Stimulated activated effector memory CD8-positive, alpha-beta T cell treated with anti-CD3 and anti-CD28 coated beads, Interleukin-12 subunit alpha, Interleukin-12 subunit beta, amount 100 ng/mL, for 72 hours (primary cell): Measurements from ENCODE around the gene FOXG1.

Source experiments
- ATAC-seq: fragments of 150-1000 bp; cut with Tn5 transposase; 2 replicates; pipeline ENCODE4 v1.10.0; 2021
- DNase-seq, 2 donors: peaks; one replicate each; pipeline ENCODE4 v3.0.0; 2021 to 2022; ENCODE audit warnings: low spot score in 2 of 2
- H3K27ac Mint-ChIP-seq: one replicate; pipeline ENCODE4 v1.8.0; 2022; ENCODE audit warnings: mild to moderate bottlenecking, mixed read lengths
- H3K36me3 Mint-ChIP-seq: one replicate; pipeline ENCODE4 v1.8.0; 2022; ENCODE audit warnings: mild to moderate bottlenecking, mixed read lengths
- H3K4me1 Mint-ChIP-seq: one replicate; pipeline ENCODE4 v1.8.0; 2022; ENCODE audit warnings: mixed read lengths
- H3K4me3 Mint-ChIP-seq: one replicate; pipeline ENCODE4 v1.8.0; 2022; ENCODE audit warnings: mild to moderate bottlenecking, mixed read lengths
- H3K9me3 Mint-ChIP-seq: one replicate; pipeline ENCODE4 v1.8.0; 2022; ENCODE audit warnings: mixed read lengths

Gene FOXG1

GRCh38 chr14:28780843-28781820 is 14.5 kb downstream of the FOXG1 start:
- no peak overlapping the region for H3K4me3 Mint-ChIP-seq
- H3K9me3 Mint-ChIP-seq, result peaks cover 11% of the 10 kb centered on the region
- no peak for ATAC-seq
- peaks cover 6% of the 10 kb centered on the region for H3K36me3 Mint-ChIP-seq
- DNase-seq, result no peak
- no peak overlapping the region for H3K27ac Mint-ChIP-seq
- H3K4me1 Mint-ChIP-seq, result no peaks in the 10 kb centered on the region

DNA sequence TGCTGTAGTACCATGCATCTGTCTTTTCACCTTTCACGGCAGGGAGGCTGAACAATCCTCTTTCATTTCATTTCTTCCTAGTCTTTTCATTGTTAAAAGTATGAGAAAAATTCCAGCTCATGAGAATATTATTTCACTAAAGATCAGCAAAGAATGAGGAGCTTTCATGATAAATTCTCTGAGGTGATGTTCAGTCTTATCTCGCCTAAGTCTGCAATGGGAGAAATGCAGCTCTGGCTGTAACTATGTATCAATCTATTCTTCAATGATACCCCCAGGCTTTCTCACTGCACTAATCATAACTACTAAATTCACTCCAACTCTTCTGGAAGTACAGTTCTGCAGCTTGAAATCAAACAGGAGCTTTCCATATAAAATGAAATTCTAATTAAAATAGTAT is 15.7 kb downstream of the FOXG1 start:
- Mint-ChIP-seq H3K4me3 (no peak overlapping the region), H3K36me3 (peaks cover 6% of the 10 kb centered on the region), H3K9me3 (peaks cover 15% of the 10 kb centered on the region), H3K27ac (no peak overlapping the region), H3K4me1 (no peaks in the 10 kb centered on the region)
- ATAC-seq (no peak), DNase-seq (no peak)

DNA sequence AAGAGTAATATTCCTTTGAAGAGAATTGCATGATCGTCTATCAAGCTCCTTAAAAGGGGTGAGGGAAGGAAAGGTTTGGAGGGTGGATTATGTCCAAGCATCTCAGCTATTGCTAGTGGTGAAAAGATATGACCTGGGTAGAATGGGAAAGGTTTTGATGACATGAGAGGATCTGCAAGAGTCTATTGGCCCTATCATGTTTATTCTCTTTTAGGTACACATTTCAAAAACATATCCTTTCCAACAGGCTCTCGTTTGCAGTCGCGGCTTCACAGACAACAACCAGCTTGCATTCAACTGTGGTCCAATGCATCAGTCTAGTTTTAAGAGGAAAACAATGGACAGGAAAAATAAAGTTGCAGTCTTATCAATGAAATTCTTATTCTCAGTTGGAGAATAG is 17.1 kb downstream of the FOXG1 start:
- H3K27ac Mint-ChIP-seq, result no peak overlapping the region
- H3K4me1 Mint-ChIP-seq, result no peaks in the 10 kb centered on the region
- no peak for ATAC-seq
- no peaks in the 10 kb centered on the region for H3K36me3 Mint-ChIP-seq
- no peak overlapping the region for H3K4me3 Mint-ChIP-seq
- peaks cover 18% of the 10 kb centered on the region for H3K9me3 Mint-ChIP-seq
- DNase-seq, result no peak

DNA sequence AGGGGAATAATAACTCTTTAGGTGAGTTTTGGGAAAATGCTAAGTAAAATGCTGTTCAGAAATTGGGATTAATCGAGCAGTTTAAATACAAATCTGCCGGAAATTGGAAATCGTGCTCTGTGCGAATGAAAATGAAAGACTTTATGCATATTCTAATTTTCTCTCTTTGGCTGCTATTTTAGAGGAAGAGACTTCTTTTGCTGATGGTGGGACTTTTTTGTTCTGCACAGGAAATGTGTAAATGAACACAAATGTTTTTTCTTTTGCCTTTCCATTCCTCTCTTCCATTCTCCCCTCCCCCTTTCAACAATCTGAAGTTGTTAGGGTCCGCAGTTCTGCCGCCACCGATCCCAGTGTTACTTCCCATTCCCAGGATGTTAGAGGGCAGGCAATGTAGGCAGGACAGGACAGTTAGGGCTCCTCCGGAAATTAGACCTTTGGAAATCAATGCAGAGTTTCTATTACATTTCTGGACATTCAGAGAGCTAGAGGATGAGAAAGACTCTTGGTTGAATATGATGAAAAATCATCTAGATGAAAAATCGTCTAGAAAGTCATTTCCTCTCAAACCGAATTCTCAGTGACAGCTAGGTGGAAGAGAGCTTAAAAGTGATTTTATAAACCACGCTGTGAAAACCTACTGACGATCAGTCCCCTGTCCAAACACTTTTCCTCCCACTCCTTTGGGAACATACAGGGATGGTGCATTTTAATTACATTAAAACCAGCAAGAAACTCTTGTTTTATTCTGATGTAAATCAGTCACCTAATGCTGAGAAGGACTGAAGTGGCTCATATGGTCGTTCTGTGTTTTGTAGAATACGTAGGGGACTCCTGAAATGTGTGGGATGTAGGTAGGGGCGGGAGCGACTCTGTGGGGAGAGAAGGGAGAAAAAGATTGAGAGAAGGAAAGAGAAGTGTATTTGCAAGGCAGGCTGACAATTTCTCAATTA is 17.8 kb downstream of the FOXG1 start:
- H3K4me3 Mint-ChIP-seq, result no peak overlapping the region
- H3K36me3 Mint-ChIP-seq, result no peaks in the 10 kb centered on the region
- no peak for ATAC-seq
- no peak overlapping the region for H3K27ac Mint-ChIP-seq
- no peak for DNase-seq
- peaks cover 18% of the 10 kb centered on the region for H3K9me3 Mint-ChIP-seq
- no peaks in the 10 kb centered on the region for H3K4me1 Mint-ChIP-seq

GRCh38 chr14:28785096-28785952 is 18.7 kb downstream of the FOXG1 start:
- H3K27ac Mint-ChIP-seq, result no peak overlapping the region
- DNase-seq (no peak), ATAC-seq (no peak)
- H3K36me3 Mint-ChIP-seq, result no peaks in the 10 kb centered on the region
- no peak overlapping the region for H3K4me3 Mint-ChIP-seq
- H3K4me1 Mint-ChIP-seq, result no peaks in the 10 kb centered on the region
- peaks cover 21% of the 10 kb centered on the region for H3K9me3 Mint-ChIP-seq

DNA sequence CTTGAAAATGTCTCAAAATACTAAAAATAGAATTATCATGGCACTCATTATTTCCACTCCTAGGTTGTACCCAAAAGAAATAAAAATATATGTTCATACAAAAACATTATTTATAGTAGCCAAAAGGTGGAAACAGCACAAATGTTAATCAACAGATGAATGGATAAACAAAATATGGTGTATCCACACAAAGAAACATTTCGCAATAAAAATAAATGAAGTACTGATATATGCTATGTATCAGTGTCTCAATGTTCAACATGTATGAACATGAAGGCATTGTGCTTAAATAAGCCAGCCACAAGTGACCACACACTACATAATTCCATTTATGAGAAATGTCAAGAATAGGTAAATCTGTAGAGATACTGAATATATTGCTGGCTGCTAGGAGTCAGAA is 40.9 kb downstream of the FOXG1 start:
- no peak for ATAC-seq
- no peaks in the 10 kb centered on the region for H3K4me1 Mint-ChIP-seq
- no peak overlapping the region for H3K4me3 Mint-ChIP-seq
- no peaks in the 10 kb centered on the region for H3K36me3 Mint-ChIP-seq
- no peak overlapping the region for H3K27ac Mint-ChIP-seq
- H3K9me3 Mint-ChIP-seq, result peaks cover 40% of the 10 kb centered on the region
- DNase-seq, result no peak

- H3K27ac Mint-ChIP-seq, result no peak overlapping the region
- no peak for ATAC-seq
- no peak overlapping the region for H3K4me3 Mint-ChIP-seq
- H3K4me1 Mint-ChIP-seq, result no peaks in the 10 kb centered on the region
- DNase-seq, result no peak
- peaks cover 21% of the 10 kb centered on the region for H3K9me3 Mint-ChIP-seq
- H3K36me3 Mint-ChIP-seq, result no peaks in the 10 kb centered on the region
These were observed 47.2 kb downstream of the FOXG1 start for GRCh38 chr14:28813810-28814209.
